Measurements from ENCODE around the gene GALNT16. TPM values are rescaled to one million over a fixed set of nuclear protein-coding genes. Genes with fewer than 3 reads are reported as not detected.

The GALNT16 gene
- total RNA-seq, 1 donor from 2014 or later: 1.1 TPM

DNA sequence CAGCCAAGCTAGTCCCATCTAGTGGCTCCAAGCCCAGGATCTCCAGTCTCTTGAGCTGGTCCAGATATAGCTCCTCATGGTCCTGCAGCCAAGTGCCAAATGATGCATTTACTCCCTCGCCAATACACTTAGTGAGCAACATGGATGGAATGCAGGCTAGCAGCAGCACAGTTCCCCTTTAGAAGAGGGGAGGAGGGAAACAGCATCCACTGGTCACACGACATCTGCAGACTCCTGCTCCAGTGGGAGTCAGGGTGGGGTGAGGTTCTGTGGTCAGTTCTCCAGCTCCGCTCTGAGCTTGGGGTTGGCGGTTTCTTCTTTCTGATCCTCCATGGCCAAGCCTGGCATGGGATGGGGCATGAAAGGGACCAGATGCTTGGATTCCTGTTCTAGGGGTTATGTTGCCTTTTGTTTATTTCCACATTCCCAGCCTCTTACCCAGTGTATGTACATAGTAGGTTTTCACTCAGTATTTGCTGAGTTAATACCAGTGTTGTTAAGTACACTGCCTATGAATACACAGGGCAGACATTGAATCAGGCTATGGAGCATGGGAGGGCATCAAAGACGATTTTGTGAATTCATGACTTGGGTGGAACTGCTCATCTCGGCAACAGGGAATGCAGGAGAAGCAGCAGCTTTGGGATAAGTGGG is 57.3 kb downstream of the GALNT16 start:
- DNase-seq (ENCODE audit: low read depth): peak; percentile 88

- no peak for DNase-seq (ENCODE audit: low read depth)
Measured at GRCh38 chr14:69317780-69318179, 57.8 kb downstream of the GALNT16 start.

- DNase-seq (ENCODE audit: low read depth): peak; percentile 43
Measured at GRCh38 chr14:69318241-69318640, 58.3 kb downstream of the GALNT16 start.

GRCh38 chr14:69318901-69319475 is 59.0 kb downstream of the GALNT16 start:
- no peak for DNase-seq (ENCODE audit: low read depth)

- no peak for DNase-seq (ENCODE audit: low read depth)
Measured at GRCh38 chr14:69319911-69320310, 60.0 kb downstream of the GALNT16 start.

DNA sequence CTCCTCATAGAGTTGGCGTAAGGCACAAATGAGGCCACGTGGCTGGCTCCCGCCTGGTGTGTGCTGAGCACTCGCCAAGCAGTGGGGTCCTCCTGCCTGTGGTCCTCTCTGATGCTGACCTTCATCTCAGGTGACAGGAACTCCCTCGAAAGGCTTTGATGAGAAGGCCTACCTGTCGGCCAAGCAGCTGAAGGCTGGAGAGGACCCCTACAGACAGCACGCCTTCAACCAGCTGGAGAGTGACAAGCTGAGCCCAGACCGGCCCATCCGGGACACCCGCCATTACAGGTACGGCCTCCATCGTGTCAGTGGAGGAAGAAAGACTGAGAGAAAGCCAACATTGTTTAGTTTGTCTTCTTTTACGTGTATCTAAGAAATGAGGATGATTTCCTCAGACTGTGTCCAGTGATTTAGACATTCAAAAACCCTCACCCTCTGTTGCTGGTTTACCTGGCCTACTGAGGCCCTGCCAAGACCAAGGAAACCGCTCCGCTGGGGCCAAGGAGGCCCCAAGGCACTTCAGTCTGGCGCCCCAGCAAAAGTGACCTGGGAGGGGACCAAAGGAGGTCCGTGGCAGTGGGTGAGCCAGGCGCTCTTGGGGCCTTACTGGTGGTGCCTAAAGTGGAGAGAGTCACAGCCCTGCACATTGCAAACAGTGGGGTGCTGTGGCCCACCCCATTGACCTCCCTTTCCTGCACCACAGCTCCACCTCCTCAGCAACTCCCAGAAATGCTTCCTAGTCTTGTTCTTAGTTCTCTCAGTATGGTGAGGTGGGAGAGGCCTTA is 60.8 kb downstream of the GALNT16 start:
- DNase-seq (ENCODE audit: low read depth): no peak

- no peak for DNase-seq (ENCODE audit: low read depth)
Measured at GRCh38 chr14:69321601-69322330, 61.8 kb downstream of the GALNT16 start.

GRCh38 chr14:69323266-69323998 is 63.5 kb downstream of the GALNT16 start:
- DNase-seq (ENCODE audit: low read depth): no peak

DNA sequence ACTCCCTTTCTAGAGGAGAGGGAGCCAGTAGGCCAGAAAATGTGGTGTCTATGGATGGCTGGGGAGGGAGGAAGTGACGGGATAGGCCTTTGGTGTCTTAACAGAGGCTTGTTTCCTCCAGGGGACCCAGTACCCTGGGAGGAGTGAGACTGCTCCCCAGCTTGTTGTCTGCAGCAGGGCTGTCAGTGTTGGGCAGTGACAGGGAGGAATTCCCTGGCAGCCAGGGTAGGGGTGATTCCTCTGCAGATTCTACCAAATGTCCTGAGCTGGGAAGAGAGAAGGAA is 64.0 kb downstream of the GALNT16 start:
- DNase-seq (ENCODE audit: low read depth): no peak

DNA sequence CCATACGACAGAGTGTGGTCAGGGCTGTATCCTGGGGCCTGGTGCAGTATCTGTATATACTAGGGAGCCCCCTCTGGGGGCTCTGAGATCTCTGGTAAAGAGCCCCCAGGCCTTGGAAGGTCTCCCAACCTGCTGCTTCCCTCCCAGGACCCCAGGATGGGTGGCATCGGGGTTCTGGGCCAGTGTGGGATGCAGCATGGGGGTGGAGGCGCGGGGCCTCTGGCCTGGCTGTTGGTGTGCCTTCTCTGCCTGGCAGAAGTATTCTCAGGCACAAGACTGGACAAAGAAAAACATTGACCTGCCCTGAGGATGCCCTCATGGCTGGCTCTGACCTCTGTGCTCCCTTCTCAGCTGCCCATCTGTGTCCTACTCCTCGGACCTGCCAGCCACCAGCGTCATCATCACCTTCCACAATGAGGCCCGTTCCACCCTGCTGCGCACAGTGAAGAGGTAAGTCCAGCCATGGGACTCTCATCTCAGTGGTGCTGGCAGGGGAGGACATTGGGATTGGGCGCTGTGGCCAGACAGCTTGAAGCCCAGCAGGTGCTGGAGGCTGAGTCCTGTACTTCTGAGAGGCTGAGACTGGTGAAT is 64.5 kb downstream of the GALNT16 start:
- no peak for DNase-seq (ENCODE audit: low read depth)

GRCh38 chr14:69325086-69325485 is 65.1 kb downstream of the GALNT16 start:
- DNase-seq (ENCODE audit: low read depth): no peak

GRCh38 chr14:69325646-69326265 is 65.8 kb downstream of the GALNT16 start:
- no peak for DNase-seq (ENCODE audit: low read depth)

- no peak for DNase-seq (ENCODE audit: low read depth)
Measured at GRCh38 chr14:69326611-69327010, 66.7 kb downstream of the GALNT16 start.

DNA sequence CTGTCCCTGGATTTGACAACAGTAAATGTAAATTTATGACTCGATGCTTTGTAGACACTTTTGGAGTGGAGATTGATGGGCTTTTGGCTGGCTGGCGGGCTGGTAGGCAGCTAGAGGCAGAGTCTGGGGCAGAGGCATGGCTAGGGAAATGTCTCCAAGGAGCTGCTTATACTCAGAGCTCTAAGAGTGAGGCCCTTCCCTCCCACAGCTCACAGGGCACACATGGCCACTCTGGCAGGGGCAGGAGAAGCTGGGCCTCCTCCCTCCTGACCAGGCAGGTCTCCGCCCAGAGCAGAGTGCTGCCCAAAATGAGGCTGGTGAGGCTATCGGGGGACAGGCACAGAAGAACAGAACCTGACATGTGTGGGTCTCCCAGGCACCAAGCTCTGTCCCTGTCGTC is 67.5 kb downstream of the GALNT16 start:
- no peak for DNase-seq (ENCODE audit: low read depth)

- no peak for DNase-seq (ENCODE audit: low read depth)
Measured at GRCh38 chr14:69328317-69328716, 68.4 kb downstream of the GALNT16 start.

GRCh38 chr14:69328765-69329164 is 68.8 kb downstream of the GALNT16 start:
- DNase-seq (ENCODE audit: low read depth): no peak

GRCh38 chr14:69331206-69331605 is 71.2 kb downstream of the GALNT16 start:
- DNase-seq (ENCODE audit: low read depth): no peak

- no peak for DNase-seq (ENCODE audit: low read depth)
Measured at GRCh38 chr14:69332782-69333395, 72.9 kb downstream of the GALNT16 start.

GRCh38 chr14:69333791-69334337 is 73.9 kb downstream of the GALNT16 start:
- DNase-seq (ENCODE audit: low read depth): peak; percentile 18

DNA sequence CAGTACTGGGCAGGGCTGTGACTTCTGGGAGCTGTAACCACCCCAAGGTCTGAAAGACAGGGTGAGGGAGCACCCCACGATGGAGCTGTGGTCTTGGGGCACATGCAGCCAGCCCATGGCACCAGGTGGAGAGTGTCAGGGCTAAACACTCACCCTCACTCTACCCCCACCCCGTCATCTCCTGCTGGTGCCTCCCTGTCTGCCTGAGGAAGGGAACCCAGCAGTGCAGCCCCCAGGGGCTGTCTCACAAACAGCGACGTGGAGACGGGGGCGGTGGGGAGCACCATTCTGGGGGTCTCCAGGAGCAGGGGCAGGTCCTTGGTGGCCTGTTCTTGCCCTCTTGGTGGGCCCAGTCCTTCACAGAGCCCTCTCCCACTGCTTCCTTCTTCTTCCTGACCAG is 74.6 kb downstream of the GALNT16 start:
- no peak for DNase-seq (ENCODE audit: low read depth)
